GM12873 (cell line): ENCODE measurements around the gene BUD31.

Experiments used
- CTCF ChIP-seq: IDR thresholded peaks from 2 replicates; pipeline ENCODE4 v1.5.1; 2012; ENCODE audit warnings: low read depth, mild to moderate bottlenecking, moderate library complexity, low read length, control low read depth; ENCODE audit not compliant: insufficient read depth; ENCODE audit errors: missing control alignments

The BUD31 gene

GRCh38 chr7:99433158-99433557, 24.4 kb downstream of the BUD31 start:
- no peak for TF ChIP-seq CTCF

GRCh38 chr7:99437946-99438572, 29.3 kb downstream of the BUD31 start:
- no peak for TF ChIP-seq CTCF

- no peak for TF ChIP-seq CTCF
Observed at GRCh38 chr7:99438573-99439480, 30.1 kb downstream of the BUD31 start, which contains the start of the genes CPSF4 and PTCD1. Gene CPSF4 (plus strand): TSS chr7:99438943. CDS start chr7:99439083, 140 bp downstream. Gene PTCD1 (minus strand): TSS chr7:99438798. CDS start chr7:99435242, 3,556 bp downstream.

- TF ChIP-seq CTCF = no peak
Observed at GRCh38 chr7:99440195-99440594, 31.4 kb downstream of the BUD31 start.

GRCh38 chr7:99446096-99446495, 37.3 kb downstream of the BUD31 start:
- TF ChIP-seq CTCF = no peak

GRCh38 chr7:99447943-99448342, 39.2 kb downstream of the BUD31 start:
- peak; percentile 62 for TF ChIP-seq CTCF

GRCh38 chr7:99448855-99449254, 40.1 kb downstream of the BUD31 start:
- TF ChIP-seq CTCF = no peak
